Measurements from ENCODE around the gene SMARCE1.

- TF ChIP-seq SP1 (IDR thresholded peaks at IDR 0.05), result no peak
- no peak for TF ChIP-seq ELF4 (IDR thresholded peaks at IDR 0.05)
- TF ChIP-seq FOXK2 (IDR thresholded peaks at IDR 0.05), result no peak
- no peak for TF ChIP-seq FOXM1 (IDR thresholded peaks at IDR 0.05; ENCODE audit: borderline replicate concordance)
- TF ChIP-seq SUZ12 (IDR thresholded peaks at IDR 0.05), result no peak
These were observed 59.1 kb downstream of the SMARCE1 start for GRCh38 chr17:40588552-40588951.

Measured in HEK293T (cell line).